Lung (tissue), 12 donors: ENCODE results near the gene PRR20G. TPM values are rescaled to one million over a fixed set of nuclear protein-coding genes. Genes with fewer than 3 reads are reported as not detected.

Experiments
- ATAC-seq: fragments of 200-7000 bp; cut with Tn5 transposase; one replicate; pipeline ENCODE4 v1.9.1; 2020; ENCODE audit warnings: moderate number of reproducible peaks; ENCODE audit not compliant: insufficient read depth, low FRiP score
- DNase-seq, 3 donors: peaks; one replicate each; pipeline ENCODE4 v3.0.0-alpha.2; 2013 to 2017
- H3K27ac ChIP-seq, 2 donors: one replicate each; pipeline ENCODE4 v1.5.1; 2013; ENCODE audit warnings: mild to moderate bottlenecking in 2 of 2, moderate library complexity in 2 of 2, control low read depth in 1 of 2, inconsistent platforms in 1 of 2, low read depth in 1 of 2, low read length in 1 of 2
- H3K27me3 ChIP-seq, 3 donors: one replicate each; pipeline ENCODE4 v1.5.1; 2013; ENCODE audit warnings: low read length in 2 of 3; ENCODE audit not compliant: control insufficient read depth in 3 of 3, insufficient read depth in 3 of 3
- H3K36me3 ChIP-seq, 4 donors: one replicate each; pipeline ENCODE4 v1.5.1; 2013; ENCODE audit warnings: low read length in 4 of 4, mild to moderate bottlenecking in 1 of 4, moderate library complexity in 1 of 4; ENCODE audit not compliant: control insufficient read depth in 4 of 4, insufficient read depth in 4 of 4
- H3K4me1 ChIP-seq, 5 donors: one replicate each; pipeline ENCODE4 v1.5.1; 2013; ENCODE audit warnings: low read length in 5 of 5, mild to moderate bottlenecking in 2 of 5, moderate library complexity in 1 of 5; ENCODE audit not compliant: control insufficient read depth in 5 of 5, insufficient read depth in 5 of 5
- H3K4me3 ChIP-seq: one replicate; pipeline ENCODE4 v1.5.1; 2013; ENCODE audit warnings: mild to moderate bottlenecking, control low read depth, moderate library complexity
- H3K9ac ChIP-seq, 2 donors: one replicate each; pipeline ENCODE4 v1.5.1; 2013; ENCODE audit warnings: low read length in 2 of 2, control low read depth in 1 of 2; ENCODE audit not compliant: insufficient read depth in 1 of 2
- H3K9me3 ChIP-seq, 4 donors: one replicate each; pipeline ENCODE4 v1.5.1; 2013; ENCODE audit warnings: low read length in 3 of 4, mild to moderate bottlenecking in 1 of 4, moderate library complexity in 1 of 4; ENCODE audit not compliant: control insufficient read depth in 4 of 4, insufficient read depth in 3 of 4
- WGBS, 2 donors: extraction: QIAGEN DNeasy Blood & Tissue Kit; methylation state at CpG; one replicate each; pipeline ENCODE4 v1.1.7; 2013; 5-methylcytosine and 5-hydroxymethylcytosine counted together
- polyA plus RNA-seq, 2 donors: library from polyadenylated mRNA; stranded (reverse); fragments of 200-250 nt; gene quantifications; one replicate each; pipeline ENCODE4 v1.2.1, GENCODE V29; 2013
- total RNA-seq, 2 donors: library from RNA; depleted of rRNA in 1 of 2; stranded (reverse); fragments of >200 nt in 1 of 2; gene quantifications; one replicate each; pipeline ENCODE4 v1.2.1, GENCODE V29; 2014 to 2021
- TF ChIP-seq, protein P1 (sequence below): IDR thresholded peaks from 2 replicates; pipeline ENCODE4 v1.5.1; 2012; ENCODE audit warnings: mild to moderate bottlenecking; ENCODE audit errors: control extremely low read depth, extremely low read depth
- donor health status: control.
- donor health status: control.
- donor health status: Bipolar disorder and iron deficiency.
- donor health status: healthy.
- donor health status: DM: yes; HTN: yes; CAD: no.

Gene PRR20G
- total and polyA plus RNA-seq, 4 donors = 0.05 TPM; not detected in 3

DNA sequence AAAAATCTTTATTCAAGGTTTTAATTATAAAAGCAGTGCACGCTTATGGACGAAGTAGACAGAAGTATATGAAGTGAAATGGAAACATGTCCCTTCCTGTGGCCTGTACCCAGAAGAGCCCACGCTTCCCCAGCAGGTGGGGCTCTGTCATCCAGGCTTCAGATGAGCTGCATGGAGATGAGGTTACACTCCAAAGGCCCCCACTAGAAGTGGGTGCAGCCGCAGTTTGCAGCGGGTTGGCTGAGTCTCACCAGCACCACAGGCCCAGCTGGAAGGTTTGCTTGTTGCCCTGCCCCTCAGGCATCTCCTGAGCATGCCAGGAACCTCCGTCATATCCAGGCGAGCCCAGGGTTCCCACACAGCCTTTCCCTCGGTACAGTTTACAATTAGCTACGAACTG lies 33.1 kb downstream of the PRR20G start:
- Histone ChIP-seq H3K27ac (no peak overlapping the region), H3K9ac (no peak overlapping the region), H3K36me3 (no peaks in the 10 kb centered on the region), H3K27me3 (no peaks in the 10 kb centered on the region), H3K9me3 (no peaks in the 10 kb centered on the region), H3K4me3 (no peak overlapping the region), H3K4me1 (peaks cover 0 to 3% (median 0%) of the 10 kb centered on the region in 5 donors)
- ATAC-seq = no peak
- TF ChIP-seq, protein P1, sequence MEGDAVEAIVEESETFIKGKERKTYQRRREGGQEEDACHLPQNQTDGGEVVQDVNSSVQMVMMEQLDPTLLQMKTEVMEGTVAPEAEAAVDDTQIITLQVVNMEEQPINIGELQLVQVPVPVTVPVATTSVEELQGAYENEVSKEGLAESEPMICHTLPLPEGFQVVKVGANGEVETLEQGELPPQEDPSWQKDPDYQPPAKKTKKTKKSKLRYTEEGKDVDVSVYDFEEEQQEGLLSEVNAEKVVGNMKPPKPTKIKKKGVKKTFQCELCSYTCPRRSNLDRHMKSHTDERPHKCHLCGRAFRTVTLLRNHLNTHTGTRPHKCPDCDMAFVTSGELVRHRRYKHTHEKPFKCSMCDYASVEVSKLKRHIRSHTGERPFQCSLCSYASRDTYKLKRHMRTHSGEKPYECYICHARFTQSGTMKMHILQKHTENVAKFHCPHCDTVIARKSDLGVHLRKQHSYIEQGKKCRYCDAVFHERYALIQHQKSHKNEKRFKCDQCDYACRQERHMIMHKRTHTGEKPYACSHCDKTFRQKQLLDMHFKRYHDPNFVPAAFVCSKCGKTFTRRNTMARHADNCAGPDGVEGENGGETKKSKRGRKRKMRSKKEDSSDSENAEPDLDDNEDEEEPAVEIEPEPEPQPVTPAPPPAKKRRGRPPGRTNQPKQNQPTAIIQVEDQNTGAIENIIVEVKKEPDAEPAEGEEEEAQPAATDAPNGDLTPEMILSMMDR = no peak
- WGBS, 2 donors = 75 to 85% methylated on average over 9 of the region's 9 CpGs
- no peak for DNase-seq

DNA sequence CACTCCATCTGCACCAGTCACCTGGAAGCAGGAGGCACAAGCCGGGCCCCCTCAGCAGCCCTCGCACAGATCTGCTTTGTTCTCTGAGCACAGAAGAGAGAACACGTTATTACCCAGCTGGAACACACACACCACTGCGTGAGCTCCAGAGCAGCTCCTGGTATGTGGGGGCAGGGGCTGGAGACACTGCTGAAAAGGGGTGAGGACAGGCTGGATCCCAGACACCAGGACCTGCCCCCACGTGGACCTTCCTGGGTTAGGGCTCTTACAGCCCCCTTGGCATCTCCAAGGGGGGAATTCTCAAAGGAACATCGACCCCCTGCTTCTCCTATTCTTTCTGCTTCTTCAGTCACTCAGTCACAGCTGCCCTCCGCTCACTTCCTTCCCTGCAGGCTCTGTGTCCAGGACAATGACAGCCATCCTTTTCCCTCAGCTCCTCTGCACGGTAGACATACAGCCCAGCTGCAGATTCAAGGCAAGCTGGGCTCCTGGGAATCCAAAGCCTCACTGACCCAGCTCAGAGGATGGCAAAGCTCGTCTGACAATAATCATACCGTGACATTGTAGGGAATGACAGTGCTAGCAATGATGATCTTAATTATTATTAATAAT lies 33.7 kb downstream of the PRR20G start:
- Histone ChIP-seq H3K27ac (no peak overlapping the region), H3K4me3 (no peak overlapping the region), H3K36me3 (no peaks in the 10 kb centered on the region), H3K9me3 (no peaks in the 10 kb centered on the region), H3K9ac (no peak overlapping the region), H3K4me1 (peaks cover 0 to 3% (median 0%) of the 10 kb centered on the region in 5 donors), H3K27me3 (no peaks in the 10 kb centered on the region)
- no peak for ATAC-seq
- WGBS, 2 donors = 66 to 73% methylated on average over 10 of the region's 10 CpGs
- DNase-seq = no peak
- TF ChIP-seq, protein P1 = no peak

DNA sequence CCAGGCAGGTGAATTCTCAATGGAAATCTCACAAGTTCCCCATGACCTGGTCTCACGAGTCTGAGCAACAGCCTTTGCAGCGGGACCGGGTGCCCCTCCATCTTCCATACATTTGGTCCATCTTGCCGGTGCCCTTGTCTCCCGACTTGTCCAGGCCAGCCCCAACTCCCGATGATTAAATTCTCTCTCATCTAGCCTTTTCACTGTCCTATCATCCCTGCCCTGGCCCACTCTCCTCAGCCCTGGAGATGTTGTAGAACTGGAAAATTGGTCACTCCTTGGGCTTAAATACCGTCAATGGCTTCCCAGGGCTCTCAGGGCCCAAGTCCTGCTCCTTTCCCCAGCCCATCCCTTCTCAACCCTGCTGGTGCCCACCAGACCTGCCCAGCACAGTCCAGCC lies 34.4 kb downstream of the PRR20G start:
- Histone ChIP-seq H3K4me1 (peaks cover 0 to 3% (median 0%) of the 10 kb centered on the region in 5 donors), H3K4me3 (no peak overlapping the region), H3K27ac (no peak overlapping the region), H3K9ac (no peak overlapping the region), H3K9me3 (no peaks in the 10 kb centered on the region), H3K36me3 (no peaks in the 10 kb centered on the region), H3K27me3 (no peaks in the 10 kb centered on the region)
- TF ChIP-seq, protein P1 = no peak
- DNase-seq (no peak), ATAC-seq (no peak)
- WGBS, 2 donors = 93% methylated on average over 7 of the region's 7 CpGs

DNA sequence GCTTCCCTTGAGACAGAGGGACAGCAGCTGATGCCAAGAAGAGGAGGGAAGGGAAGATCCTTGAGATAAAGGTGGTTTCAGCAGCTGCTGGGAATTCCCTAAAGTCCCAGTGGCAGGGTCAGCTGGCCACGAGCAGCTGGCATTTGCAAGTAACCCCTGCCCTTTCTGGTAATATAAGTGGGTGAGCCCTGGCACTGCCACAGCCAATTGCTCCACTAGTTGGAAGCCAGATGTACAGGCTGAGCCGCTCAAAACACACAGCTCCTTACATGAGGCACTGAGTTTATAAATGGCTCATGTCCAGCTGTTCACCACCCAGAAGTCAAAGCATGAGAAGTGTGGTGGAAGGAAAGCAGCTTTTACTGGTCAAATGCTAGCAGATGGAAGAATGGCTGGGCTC lies 35.4 kb downstream of the PRR20G start:
- no peak overlapping the region for H3K9ac ChIP-seq
- ATAC-seq (no peak), DNase-seq (peak in 2 of 3 donors; percentile 29 to 70)
- no peak overlapping the region for H3K27ac ChIP-seq
- no peak overlapping the region for H3K4me3 ChIP-seq
- 46 to 58% methylated on average over 2 of the region's 2 CpGs for WGBS, 2 donors
- peaks cover 0 to 4% (median 0%) of the 10 kb centered on the region in 4 donors for H3K9me3 ChIP-seq
- TF ChIP-seq, protein P1 = no peak
- H3K27me3 ChIP-seq = no peaks in the 10 kb centered on the region
- peaks cover 0 to 3% (median 0%) of the 10 kb centered on the region in 5 donors for H3K4me1 ChIP-seq
- H3K36me3 ChIP-seq = no peaks in the 10 kb centered on the region
